HCT116 (cell line): Measurements from ENCODE around the gene TMEM52B. TPM values are rescaled to one million over a fixed set of nuclear protein-coding genes. Genes with fewer than 3 reads are reported as not detected.
A peak's percentile ranks its signal among the peaks of the same experiment; 100 is the strongest.

Source experiments
- ATAC-seq: fragments of 200-7000 bp; cut with Tn5 transposase; 2 replicates; pipeline ENCODE4 v1.9.1; 2020; ENCODE audit warnings: mild to moderate bottlenecking, moderate library complexity
- BruUV-seq: library from RNA; stranded (reverse); fragments of 400-500 nt; replicated peaks from 2 replicates; lab custom pipeline; 2021; lab: Mats Ljungman, UMichigan
- CTCF ChIA-PET: fragments of 300-600 bp; sonication (Branson Sonifier 250); formaldehyde crosslinking; loops from one replicate; lab custom pipeline; 2021; ENCODE audit warnings: antibody characterized with exemption; lab: Charles Lee
- POLR2A ChIA-PET: fragments of 300-600, 350-600 bp; sonication (Branson Sonifier 250); formaldehyde crosslinking; loops from one replicate; lab custom pipeline; 2021; ENCODE audit warnings: antibody characterized with exemption; lab: Charles Lee
- RAD21 ChIA-PET, 2 experiments: fragments of 300-600 bp; sonication (Branson Sonifier 250); formaldehyde crosslinking; loops; one replicate each; lab custom pipeline; 2023; ENCODE audit warnings: low total read pairs in 2 of 2; ENCODE audit not compliant: uncharacterized antibody in 2 of 2, unreplicated experiment in 2 of 2, low non-redundant PET in 1 of 2; lab: Charles Lee
- DNase-seq: peaks from one replicate; pipeline ENCODE4 v3.0.0-alpha.2; 2010; ENCODE audit warnings: low read depth, low spot score
- H2AFZ ChIP-seq: fragments of 200-600 bp; shearing (Covaris generic), sonication (generic); 2 replicates; pipeline ENCODE4 v1.6.1; 2017; ENCODE audit warnings: low read depth, mixed run types, mixed read lengths, antibody characterized with exemption, low read length; ENCODE audit not compliant: poor library complexity, severe bottlenecking
- H3K27ac ChIP-seq: 2 replicates; pipeline ENCODE4 v1.5.1; 2012; ENCODE audit warnings: low read depth, low read length
- H3K27me3 ChIP-seq: fragments of 200-600 bp; sonication (generic); 2 replicates; pipeline ENCODE4 v1.6.1; 2016; ENCODE audit warnings: mixed run types, low read length, mixed read lengths; ENCODE audit not compliant: insufficient read depth
- H3K36me3 ChIP-seq, 2 experiments: fragments of 200-500 bp in 1 of 2; fragments of 200-600 bp in 1 of 2; sonication (Bioruptor generic) in 1 of 2; sonication (generic) in 1 of 2; 2 replicates each; pipeline versions ENCODE4 v1.5.1 to v1.6.1; 2014 to 2016; ENCODE audit warnings: low read length in 2 of 2, inconsistent platforms in 1 of 2, mixed read lengths in 1 of 2, mixed run types in 1 of 2; ENCODE audit not compliant: insufficient read depth in 2 of 2, control insufficient read depth in 1 of 2
- H3K4me1 ChIP-seq, 2 experiments: fragments of 200-600 bp in 1 of 2; sonication (generic) in 1 of 2; 2 replicates each; pipeline versions ENCODE4 v1.5.1 to v1.6.1; 2012 to 2017; ENCODE audit warnings: low read length in 2 of 2, inconsistent platforms in 1 of 2, mild to moderate bottlenecking in 1 of 2, mixed read lengths in 1 of 2, mixed run types in 1 of 2, moderate library complexity in 1 of 2; ENCODE audit not compliant: insufficient read depth in 2 of 2, control insufficient read depth in 1 of 2
- H3K4me2 ChIP-seq: fragments of 200-600 bp; sonication (generic); 2 replicates; pipeline ENCODE4 v1.6.1; 2017; ENCODE audit warnings: mixed run types, low read length, mixed read lengths
- H3K4me3 ChIP-seq, 2 experiments: fragments of 200-600 bp in 1 of 2; sonication (generic) in 1 of 2; replicated peaks in 1 of 2; 2 replicates each; pipeline ENCODE4 v1.5.1; 2011 to 2016; ENCODE audit warnings: low read length in 2 of 2, control low read depth in 1 of 2, low read depth in 1 of 2, mild to moderate bottlenecking in 1 of 2, mixed read lengths in 1 of 2, mixed run types in 1 of 2
- H3K79me2 ChIP-seq: fragments of 200-600 bp; sonication (generic); 2 replicates; pipeline ENCODE4 v1.6.1; 2017; ENCODE audit warnings: mild to moderate bottlenecking, mixed run types, low read length, moderate library complexity, mixed read lengths; ENCODE audit not compliant: insufficient read depth
- H3K9ac ChIP-seq: fragments of 200-600 bp; sonication (generic); 2 replicates; pipeline ENCODE4 v1.6.1; 2016; ENCODE audit warnings: low read length, mixed read lengths
- H3K9me2 ChIP-seq: fragments of 200-600 bp; sonication (generic), shearing (Covaris generic); 2 replicates; pipeline ENCODE4 v1.6.1; 2017; ENCODE audit warnings: mixed run types, mild to moderate bottlenecking, moderate library complexity; ENCODE audit not compliant: insufficient read depth
- H3K9me3 ChIP-seq, 2 experiments: fragments of 200-500 bp in 1 of 2; fragments of 200-600 bp in 1 of 2; sonication (Bioruptor generic) in 1 of 2; sonication (generic) in 1 of 2; 2 replicates each; pipeline ENCODE4 v1.6.1; 2014 to 2017; ENCODE audit warnings: low read length in 2 of 2, mixed read lengths in 2 of 2, inconsistent platforms in 1 of 2, low read depth in 1 of 2, mild to moderate bottlenecking in 1 of 2, mixed run types in 1 of 2, moderate library complexity in 1 of 2; ENCODE audit not compliant: control insufficient read depth in 1 of 2, insufficient read depth in 1 of 2
- H4K20me1 ChIP-seq: fragments of 200-600 bp; sonication (generic), shearing (Covaris generic); 2 replicates; pipeline ENCODE4 v1.6.1; 2017; ENCODE audit warnings: mixed run types, mild to moderate bottlenecking, moderate library complexity; ENCODE audit not compliant: insufficient read depth
- ELF1 ChIP-seq: IDR thresholded peaks from 2 replicates; pipeline ENCODE4 v1.6.1; 2012; ENCODE audit warnings: low read depth, borderline replicate concordance
- FOSL1 ChIP-seq: IDR thresholded peaks from 2 replicates; pipeline ENCODE4 v1.6.1; 2012; ENCODE audit warnings: low read depth
- JUND ChIP-seq: IDR thresholded peaks from 2 replicates; pipeline ENCODE4 v1.6.1; 2012
- POLR2A ChIP-seq: IDR thresholded peaks from 2 replicates; pipeline ENCODE4 v1.7.0; 2011; ENCODE audit warnings: borderline replicate concordance; ENCODE audit not compliant: insufficient read depth, insufficient read length; ENCODE audit errors: extremely low read depth
- RAD21 ChIP-seq: IDR thresholded peaks from 2 replicates; pipeline ENCODE4 v1.6.1; 2012; ENCODE audit warnings: low read depth, mild to moderate bottlenecking
- SRF ChIP-seq: IDR thresholded peaks from 2 replicates; pipeline ENCODE4 v1.6.1; 2012; ENCODE audit warnings: low read depth
- intact Hi-C: fragments of 100-400 bp; cut with micrococcal nuclease; formaldehyde crosslinking; loops from 2 replicates; pipeline ENCODE4 v1.10.0; 2022
- total RNA-seq: library from RNA; stranded (reverse); gene quantifications from one replicate; pipeline ENCODE4 v1.2.1, GENCODE V29; 2021; ENCODE audit not compliant: unreplicated experiment
- TF ChIP-seq, protein P1 (sequence below), 3 experiments: fragments of 200-600 bp in 1 of 3; sonication (generic) in 1 of 3; IDR thresholded peaks in 2 of 3; conservative IDR thresholded peaks in 1 of 3; 2 replicates each; pipeline ENCODE4 v1.5.1; 2012 to 2017; ENCODE audit warnings: low read depth in 2 of 3, low read length in 2 of 3, antibody characterized with exemption in 1 of 3, borderline replicate concordance in 1 of 3, control low read depth in 1 of 3, mild to moderate bottlenecking in 1 of 3, mixed read lengths in 1 of 3, mixed run types in 1 of 3, moderate library complexity in 1 of 3; ENCODE audit not compliant: insufficient read depth in 1 of 3
- TF ChIP-seq, protein P2 (sequence below): IDR thresholded peaks from 2 replicates; pipeline ENCODE4 v1.6.1; 2011; ENCODE audit warnings: mild to moderate bottlenecking, low read length, moderate library complexity; ENCODE audit not compliant: insufficient replicate concordance; ENCODE audit errors: extremely low read depth
- TF ChIP-seq, protein P3 (sequence below): IDR thresholded peaks from 2 replicates; pipeline ENCODE4 v1.6.1; 2012

TMEM52B gene
- total RNA-seq, 1 experiment from 2014 or later, result not detected

DNA sequence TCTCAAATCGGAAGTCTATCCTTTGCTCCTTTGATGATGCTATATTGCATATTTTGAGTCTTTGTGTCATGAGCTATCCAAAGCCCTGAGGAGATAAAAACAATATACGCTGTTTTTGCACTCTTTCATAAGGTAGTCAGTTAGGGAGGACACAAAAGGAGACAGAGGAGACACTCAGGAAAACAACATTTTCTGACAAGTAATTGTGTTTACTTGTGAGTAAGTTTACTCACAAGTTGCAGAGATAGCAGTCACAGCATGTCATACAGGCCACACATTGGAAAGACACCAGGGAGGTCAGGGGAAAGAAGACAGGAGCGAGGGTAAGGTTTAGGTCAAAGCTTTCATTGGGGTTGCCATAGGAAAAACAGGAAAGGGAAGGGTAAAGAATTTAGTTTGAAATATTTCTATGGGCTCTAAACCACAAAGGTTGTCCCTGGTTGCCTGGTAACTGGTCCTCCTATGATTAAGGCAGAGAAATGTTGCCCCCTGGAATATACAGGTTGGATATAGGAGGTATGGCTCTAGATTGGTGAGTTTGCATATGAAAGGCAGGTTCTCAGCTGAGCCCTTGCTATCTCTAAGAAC, 26.5 kb downstream of the TMEM52B start:
- Histone ChIP-seq H2AFZ (peak overlapping the region; percentile 37), H3K36me3 (no peaks in the 10 kb centered on the region), H3K27ac (no peak overlapping the region), H3K4me3 (0 out of 4 replicates have a peak overlapping the region, but pooled peaks of 1 of the 2 experiments have one; percentile 4), H3K4me2 (peak overlapping the region; percentile 13; the same call in 1 of the 2 replicates), H4K20me1 (no peaks in the 10 kb centered on the region), H3K4me1 (peaks cover 0 to 15% of the 10 kb centered on the region in 2 experiments; a peak in 2 of 4 replicates), H3K9me3 (no peaks in the 10 kb centered on the region), H3K79me2 (no peaks in the 10 kb centered on the region), H3K9me2 (no peaks in the 10 kb centered on the region), H3K27me3 (no peaks in the 10 kb centered on the region), H3K9ac (no peak overlapping the region)
- ChIA-PET RAD21 (no interaction called here), CTCF (interaction anchor here (1.6 kb wide), 1 partner anchor 195 kb away, joined by 3 read pairs; no protein-coding TSS in a partner anchor), POLR2A (no interaction called here)
- intact Hi-C loops, result no loop called here
- TF ChIP-seq, protein P1, sequence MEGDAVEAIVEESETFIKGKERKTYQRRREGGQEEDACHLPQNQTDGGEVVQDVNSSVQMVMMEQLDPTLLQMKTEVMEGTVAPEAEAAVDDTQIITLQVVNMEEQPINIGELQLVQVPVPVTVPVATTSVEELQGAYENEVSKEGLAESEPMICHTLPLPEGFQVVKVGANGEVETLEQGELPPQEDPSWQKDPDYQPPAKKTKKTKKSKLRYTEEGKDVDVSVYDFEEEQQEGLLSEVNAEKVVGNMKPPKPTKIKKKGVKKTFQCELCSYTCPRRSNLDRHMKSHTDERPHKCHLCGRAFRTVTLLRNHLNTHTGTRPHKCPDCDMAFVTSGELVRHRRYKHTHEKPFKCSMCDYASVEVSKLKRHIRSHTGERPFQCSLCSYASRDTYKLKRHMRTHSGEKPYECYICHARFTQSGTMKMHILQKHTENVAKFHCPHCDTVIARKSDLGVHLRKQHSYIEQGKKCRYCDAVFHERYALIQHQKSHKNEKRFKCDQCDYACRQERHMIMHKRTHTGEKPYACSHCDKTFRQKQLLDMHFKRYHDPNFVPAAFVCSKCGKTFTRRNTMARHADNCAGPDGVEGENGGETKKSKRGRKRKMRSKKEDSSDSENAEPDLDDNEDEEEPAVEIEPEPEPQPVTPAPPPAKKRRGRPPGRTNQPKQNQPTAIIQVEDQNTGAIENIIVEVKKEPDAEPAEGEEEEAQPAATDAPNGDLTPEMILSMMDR (IDR thresholded peaks at IDR 0.05 in 2 of 3, conservative IDR thresholded peaks at IDR 0.05 in 1 of 3; ENCODE audit: borderline replicate concordance in 1 of 3, insufficient read depth in 1 of 3, low read depth in 2 of 3, low read length in 2 of 3), result no peak
- TF ChIP-seq, protein P2, sequence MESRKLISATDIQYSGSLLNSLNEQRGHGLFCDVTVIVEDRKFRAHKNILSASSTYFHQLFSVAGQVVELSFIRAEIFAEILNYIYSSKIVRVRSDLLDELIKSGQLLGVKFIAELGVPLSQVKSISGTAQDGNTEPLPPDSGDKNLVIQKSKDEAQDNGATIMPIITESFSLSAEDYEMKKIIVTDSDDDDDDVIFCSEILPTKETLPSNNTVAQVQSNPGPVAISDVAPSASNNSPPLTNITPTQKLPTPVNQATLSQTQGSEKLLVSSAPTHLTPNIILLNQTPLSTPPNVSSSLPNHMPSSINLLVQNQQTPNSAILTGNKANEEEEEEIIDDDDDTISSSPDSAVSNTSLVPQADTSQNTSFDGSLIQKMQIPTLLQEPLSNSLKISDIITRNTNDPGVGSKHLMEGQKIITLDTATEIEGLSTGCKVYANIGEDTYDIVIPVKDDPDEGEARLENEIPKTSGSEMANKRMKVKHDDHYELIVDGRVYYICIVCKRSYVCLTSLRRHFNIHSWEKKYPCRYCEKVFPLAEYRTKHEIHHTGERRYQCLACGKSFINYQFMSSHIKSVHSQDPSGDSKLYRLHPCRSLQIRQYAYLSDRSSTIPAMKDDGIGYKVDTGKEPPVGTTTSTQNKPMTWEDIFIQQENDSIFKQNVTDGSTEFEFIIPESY, result no peak
- no peak for TF ChIP-seq FOSL1
- TF ChIP-seq POLR2A, result no peak
- TF ChIP-seq, protein P3, sequence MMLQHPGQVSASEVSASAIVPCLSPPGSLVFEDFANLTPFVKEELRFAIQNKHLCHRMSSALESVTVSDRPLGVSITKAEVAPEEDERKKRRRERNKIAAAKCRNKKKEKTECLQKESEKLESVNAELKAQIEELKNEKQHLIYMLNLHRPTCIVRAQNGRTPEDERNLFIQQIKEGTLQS, result no peak
- TF ChIP-seq JUND, result no peak
- TF ChIP-seq RAD21, result no peak
- no peak for TF ChIP-seq ELF1
- TF ChIP-seq SRF, result no peak
- peak; percentile 62; the same call in 1 of the 2 replicates for ATAC-seq
- no TSS peak for BruUV-seq
- no peak for DNase-seq
